Measurements from ENCODE around the gene UNC13A.

GRCh38 chr19:17716309-17716929 is 28.3 kb upstream of the UNC13A start:
- no peak for TF ChIP-seq POLR2A (IDR thresholded peaks at IDR 0.05)
- no peak for TF ChIP-seq CTCF (IDR thresholded peaks at IDR 0.05)

Measured in tibial nerve (tissue), 3 donors.